T47D (cell line): ENCODE measurements around the gene ADAMTSL1.
A peak's percentile ranks its signal among the peaks of the same experiment; 100 is the strongest.

ENCODE experiments used
- DNase-seq, 2 experiments: peaks; one replicate each; pipeline versions ENCODE4 v3.0.0 to v3.0.0-alpha.2; 2011 to 2012; ENCODE audit warnings: low read depth in 1 of 2, low spot score in 1 of 2
- JUND ChIP-seq: IDR thresholded peaks from 2 replicates; pipeline ENCODE4 v1.6.1; 2012; ENCODE audit warnings: low read depth
- in situ Hi-C: cut with HindIII; loops from 2 replicates; pipeline ENCODE4 v1.10.0; 2016; ENCODE audit warnings: low sequenced_read_pairs, low pct_unique_long_range_greater_than_20kb

ADAMTSL1 gene

GRCh38 chr9:18847576-18848275, 373.8 kb downstream of the ADAMTSL1 start:
- TF ChIP-seq JUND: no peak
- no peak for DNase-seq
- in situ Hi-C loops: no loop called here

- no peak for TF ChIP-seq JUND
- in situ Hi-C loops: no loop called here
- DNase-seq: no peak
Observed at GRCh38 chr9:18848657-18849056, 374.7 kb downstream of the ADAMTSL1 start.

- TF ChIP-seq JUND: no peak
- DNase-seq: no peak
- in situ Hi-C loops: no loop called here
Observed at GRCh38 chr9:18849270-18849669, 375.3 kb downstream of the ADAMTSL1 start.

DNA sequence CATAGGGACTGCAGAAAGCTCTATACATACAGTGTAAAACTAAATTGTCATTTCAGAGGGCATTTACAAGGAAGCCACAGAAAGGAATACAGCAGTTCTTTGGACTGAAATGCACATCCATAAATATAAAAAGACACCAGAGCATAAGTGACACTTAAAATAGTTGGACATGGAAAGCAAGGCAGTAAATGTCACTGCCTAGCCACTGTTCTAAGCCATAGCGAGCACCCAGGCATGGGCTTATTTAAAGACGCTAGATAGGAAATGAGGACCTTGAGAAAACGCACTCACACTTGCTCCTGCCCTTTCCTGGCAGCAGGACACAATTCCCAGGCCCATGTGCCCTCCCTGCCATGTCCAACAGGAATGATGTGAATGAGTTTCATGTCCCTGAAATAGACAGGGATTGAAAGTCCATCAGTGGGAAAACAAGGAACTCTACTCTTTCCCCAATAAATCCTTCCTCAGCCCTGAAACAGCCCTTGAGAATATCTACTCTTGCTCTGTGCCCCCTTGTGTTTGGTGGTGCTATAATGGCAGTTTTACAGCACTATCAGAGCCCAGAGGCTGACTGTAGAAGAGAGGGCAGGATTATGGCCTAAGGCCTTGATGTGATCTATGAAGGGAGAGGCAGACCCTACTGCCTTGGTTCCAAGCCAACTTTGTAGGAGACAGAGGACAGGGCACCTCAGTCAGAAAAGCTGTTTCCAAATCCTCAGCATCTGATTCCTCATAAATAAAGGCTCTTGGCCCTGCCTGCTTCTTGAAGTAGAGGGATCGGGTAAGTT, 376.1 kb downstream of the ADAMTSL1 start:
- in situ Hi-C loops: no loop called here
- no peak for DNase-seq
- TF ChIP-seq JUND: no peak

- no peak for DNase-seq
- in situ Hi-C loops: no loop called here
- TF ChIP-seq JUND: no peak
Observed at GRCh38 chr9:18851069-18851795, 377.3 kb downstream of the ADAMTSL1 start.

- no peak for DNase-seq
- in situ Hi-C loops: no loop called here
Observed at GRCh38 chr9:18855656-18856055, 381.7 kb downstream of the ADAMTSL1 start.

DNA sequence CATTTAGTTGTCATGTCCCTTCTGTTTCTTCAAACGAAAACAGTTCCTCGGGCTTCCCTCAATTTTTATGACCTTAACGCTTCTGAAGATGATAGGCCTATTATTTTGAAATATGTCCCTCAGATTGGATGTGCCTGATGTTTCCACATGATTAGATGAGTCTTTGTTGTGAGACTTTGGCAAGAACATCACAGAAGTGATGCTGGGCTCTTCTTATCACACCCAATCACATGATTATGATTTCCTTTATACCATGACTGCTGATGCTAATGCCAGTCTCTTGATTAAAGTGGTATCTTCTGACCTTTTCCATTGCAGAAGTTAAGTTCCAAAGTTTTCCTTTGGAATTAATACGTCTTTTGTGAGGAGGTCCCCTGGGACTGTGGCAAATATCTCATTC, 383.4 kb downstream of the ADAMTSL1 start:
- in situ Hi-C loops: no loop called here
- DNase-seq: no peak
- TF ChIP-seq JUND: no peak

More at GRCh38 chr9:18855656-18856055, 381.7 kb downstream of the ADAMTSL1 start:
- no peak for TF ChIP-seq JUND

DNA sequence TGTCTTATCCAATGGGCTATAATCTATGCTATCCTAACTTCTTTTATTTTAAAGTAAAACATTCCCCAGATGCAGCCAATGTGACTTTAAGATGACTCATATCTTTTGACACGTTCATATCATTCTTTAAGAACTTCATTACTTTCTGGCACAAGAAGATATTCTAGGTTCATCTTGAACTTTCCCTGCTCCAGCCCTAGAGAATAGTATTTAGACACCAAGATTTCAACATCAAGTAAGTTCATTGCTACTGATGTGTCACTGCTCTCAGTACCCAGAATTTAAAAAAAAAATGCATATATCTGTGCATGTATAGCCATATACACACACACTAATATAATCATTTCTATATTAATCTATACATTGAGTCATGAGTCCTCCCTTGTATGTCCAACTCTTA, 383.8 kb downstream of the ADAMTSL1 start:
- DNase-seq: no peak
- in situ Hi-C loops: no loop called here
- TF ChIP-seq JUND: no peak

DNA sequence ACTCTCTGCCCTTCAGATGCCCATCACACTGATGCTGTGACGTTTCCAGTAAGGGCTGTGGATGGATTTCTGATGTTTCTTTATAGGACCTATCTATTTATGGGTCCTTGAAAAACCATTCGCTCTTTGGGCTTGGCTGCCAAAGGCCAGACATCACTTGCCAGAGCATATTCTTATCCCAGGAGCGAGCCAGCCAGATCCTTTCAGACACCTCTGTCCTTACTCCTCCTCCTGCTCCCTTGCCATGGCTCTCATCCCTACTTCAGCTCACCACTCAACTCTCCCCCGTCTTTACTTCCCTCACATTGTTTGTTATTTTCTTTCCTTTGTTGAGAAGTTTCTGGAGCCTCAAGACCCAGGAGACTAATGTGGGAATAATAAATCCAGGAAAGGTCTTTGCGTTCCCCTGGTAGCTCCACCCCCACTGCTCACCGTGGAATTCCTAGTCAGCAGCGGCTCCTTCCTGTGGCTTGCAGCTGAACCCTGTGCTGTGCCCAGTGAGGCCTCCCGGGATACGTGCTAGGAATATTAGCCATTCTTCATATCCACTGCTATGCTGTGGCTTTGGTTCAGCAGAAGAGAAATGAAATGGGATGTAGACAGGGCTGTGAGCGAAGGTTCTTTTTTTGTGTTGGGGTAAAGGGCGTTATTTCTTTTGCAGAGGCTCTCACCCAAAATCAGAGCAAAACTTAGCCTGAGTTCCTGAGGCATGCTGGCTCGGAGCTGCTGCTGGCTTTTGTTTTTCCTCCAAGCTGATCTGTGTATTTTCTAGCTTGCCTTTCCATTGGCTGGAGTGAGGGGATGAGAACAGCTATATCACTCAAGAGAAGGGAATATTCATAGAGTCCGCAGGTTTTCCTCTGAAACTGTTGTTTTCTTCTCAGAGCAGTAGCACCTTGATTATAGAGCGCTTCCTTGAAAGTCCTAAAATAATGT, 387.9 kb downstream of the ADAMTSL1 start:
- DNase-seq: peak in 1 of 2 experiments; percentile 2
- no peak for TF ChIP-seq JUND
- in situ Hi-C loops: no loop called here

GRCh38 chr9:18863791-18864190, 389.8 kb downstream of the ADAMTSL1 start:
- DNase-seq: no peak
- no peak for TF ChIP-seq JUND
- in situ Hi-C loops: no loop called here

DNA sequence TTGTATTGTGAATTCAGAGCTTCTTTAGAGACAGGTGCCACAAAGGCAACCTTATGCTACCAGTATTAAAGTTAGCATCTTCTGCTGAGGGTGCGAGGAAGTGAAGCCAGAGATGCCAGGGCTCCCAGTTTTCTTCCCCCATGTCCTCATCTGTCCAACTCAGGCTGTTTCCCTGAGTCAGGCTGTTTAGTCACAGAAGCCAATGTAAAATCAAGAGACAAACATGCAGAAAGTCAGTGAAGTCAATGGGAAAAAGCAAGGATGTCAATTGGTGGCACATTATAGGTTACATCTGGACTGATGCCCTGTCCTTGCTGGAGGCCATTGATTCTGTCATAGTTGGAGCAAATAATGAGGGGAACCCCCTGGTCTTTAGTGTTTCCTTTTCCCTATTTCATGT, 390.6 kb downstream of the ADAMTSL1 start:
- no peak for DNase-seq
- in situ Hi-C loops: no loop called here
- TF ChIP-seq JUND: no peak

DNA sequence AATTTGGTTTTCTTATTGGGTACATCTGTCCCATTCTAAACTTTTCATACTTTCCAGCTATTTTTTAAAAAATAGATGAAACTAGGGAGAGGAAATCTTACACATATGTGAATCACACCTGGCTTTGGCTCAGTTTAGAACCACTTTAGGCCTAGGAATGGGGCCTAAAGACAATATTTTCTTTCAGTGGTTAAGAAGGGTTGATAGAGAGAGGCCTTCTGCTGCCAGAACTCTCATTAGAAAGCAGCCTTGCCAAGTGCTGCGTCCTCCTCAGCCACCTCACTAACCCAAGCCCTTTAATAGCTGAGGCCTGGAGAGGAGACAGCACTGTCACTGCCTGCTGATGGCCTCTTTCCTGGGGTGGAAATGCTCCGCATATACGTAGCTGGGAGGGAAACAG, 391.6 kb downstream of the ADAMTSL1 start:
- no peak for DNase-seq
- in situ Hi-C loops: no loop called here
- no peak for TF ChIP-seq JUND
